ENCODE data around the gene SOX1.

DNA sequence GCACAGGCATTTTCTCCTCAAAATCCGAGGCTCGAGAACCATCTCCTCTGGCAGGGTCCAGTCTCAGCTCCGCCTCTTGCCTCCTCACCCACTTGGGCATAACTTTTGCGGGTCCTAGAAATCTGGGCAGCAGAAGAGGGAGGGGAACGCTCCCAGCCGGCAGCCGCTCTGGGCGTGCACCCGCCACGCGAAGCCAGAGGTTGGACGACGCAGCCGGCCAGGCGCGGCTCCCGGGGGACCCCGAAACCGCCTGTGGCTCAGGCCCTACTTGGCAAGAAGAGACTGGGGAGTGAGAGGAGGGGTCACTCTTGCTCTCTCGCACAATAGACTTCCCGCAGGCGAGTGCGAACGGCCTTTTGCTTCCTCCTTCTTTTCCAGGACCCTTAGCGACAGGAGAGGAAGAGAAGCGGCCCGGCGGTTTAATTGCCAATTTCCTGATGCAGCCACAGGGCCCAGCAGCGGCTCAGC, 6.0 kb upstream of the SOX1 start:
- TF ChIP-seq CTCF (IDR thresholded peaks at IDR 0.05; ENCODE audit: low read length) (no peak), EZH2 (IDR thresholded peaks at IDR 0.05; ENCODE audit: borderline replicate concordance, low read length) (no peak)
